Astrocyte (in vitro differentiated cells and primary cell): Measurements from ENCODE around the gene RNASEH2C. TPM values are rescaled to one million over a fixed set of nuclear protein-coding genes. Genes with fewer than 3 reads are reported as not detected.

Experiments used
- DNase-seq: peaks from one replicate; pipeline ENCODE4 v3.0.0-alpha.2; 2010; ENCODE audit warnings: low read depth
- FAIRE-seq: peaks from 2 replicates; lab custom pipeline; 2011; peaks lifted over from hg19 to GRCh38; lab: Jason Lieb, UNC
- H2AFZ ChIP-seq: 2 replicates; pipeline ENCODE4 v1.6.0; 2012; ENCODE audit warnings: low read depth, low read length, inconsistent platforms
- H3K27ac ChIP-seq: 2 replicates; pipeline ENCODE4 v1.5.1; 2011; ENCODE audit warnings: low read depth, low read length, inconsistent platforms
- H3K27me3 ChIP-seq: 2 replicates; pipeline ENCODE4 v1.6.0; 2011; ENCODE audit warnings: low read length, inconsistent platforms; ENCODE audit not compliant: insufficient read depth
- H3K36me3 ChIP-seq: 2 replicates; pipeline ENCODE4 v1.5.1; 2011; ENCODE audit warnings: low read length, inconsistent platforms; ENCODE audit not compliant: insufficient read depth
- H3K4me1 ChIP-seq: 2 replicates; pipeline ENCODE4 v1.5.1; 2011; ENCODE audit warnings: low read length, inconsistent platforms; ENCODE audit not compliant: insufficient read depth
- H3K4me2 ChIP-seq: 2 replicates; pipeline ENCODE4 v1.6.0; 2012; ENCODE audit warnings: low read length, inconsistent platforms
- H3K4me3 ChIP-seq: 2 replicates; pipeline ENCODE4 v1.5.1; 2011; ENCODE audit warnings: low read depth, mild to moderate bottlenecking, low read length, inconsistent platforms; ENCODE audit not compliant: insufficient read depth
- H3K79me2 ChIP-seq: 2 replicates; pipeline ENCODE4 v1.6.0; 2012; ENCODE audit warnings: mild to moderate bottlenecking, low read length, inconsistent platforms; ENCODE audit not compliant: insufficient read depth
- H3K9ac ChIP-seq: 2 replicates; pipeline ENCODE4 v1.6.0; 2012; ENCODE audit warnings: mild to moderate bottlenecking, low read length, inconsistent platforms
- H3K9me3 ChIP-seq: 2 replicates; pipeline ENCODE4 v1.5.1; 2012; ENCODE audit warnings: low read depth, mild to moderate bottlenecking, low read length, inconsistent platforms; ENCODE audit not compliant: insufficient read depth
- H4K20me1 ChIP-seq: 2 replicates; pipeline ENCODE4 v1.6.0; 2012; ENCODE audit warnings: low read length, inconsistent platforms; ENCODE audit not compliant: insufficient read depth
- H3K27ac Mint-ChIP-seq: one replicate; pipeline ENCODE4 v1.8.0; 2021; ENCODE audit warnings: mild to moderate bottlenecking, mixed read lengths; ENCODE audit not compliant: unreplicated experiment
- H3K27me3 Mint-ChIP-seq: one replicate; pipeline ENCODE4 v1.8.0; 2021; ENCODE audit warnings: low read depth, mixed read lengths; ENCODE audit not compliant: unreplicated experiment
- H3K36me3 Mint-ChIP-seq: one replicate; pipeline ENCODE4 v1.8.0; 2021; ENCODE audit warnings: low read depth, mixed read lengths; ENCODE audit not compliant: unreplicated experiment
- H3K4me1 Mint-ChIP-seq: one replicate; pipeline ENCODE4 v1.8.0; 2021; ENCODE audit warnings: low read depth, mixed read lengths; ENCODE audit not compliant: unreplicated experiment
- H3K4me3 Mint-ChIP-seq: one replicate; pipeline ENCODE4 v1.8.0; 2021; ENCODE audit warnings: mild to moderate bottlenecking, moderate library complexity, mixed read lengths; ENCODE audit not compliant: unreplicated experiment
- H3K9me3 Mint-ChIP-seq: one replicate; pipeline ENCODE4 v1.8.0; 2021; ENCODE audit warnings: mild to moderate bottlenecking, mixed read lengths; ENCODE audit not compliant: unreplicated experiment
- CTCF ChIP-seq: IDR thresholded peaks from 2 replicates; pipeline ENCODE4 v1.5.1; 2011; ENCODE audit warnings: low read depth, mild to moderate bottlenecking, inconsistent platforms, low read length, moderate library complexity; ENCODE audit not compliant: insufficient read depth
- EZH2 ChIP-seq: IDR thresholded peaks from 2 replicates; pipeline ENCODE4 v1.6.1; 2012; ENCODE audit warnings: mild to moderate bottlenecking, low read length, inconsistent platforms; ENCODE audit not compliant: insufficient read depth
- total RNA-seq: library from RNA; stranded (reverse); gene quantifications from 2 replicates; pipeline ENCODE4 v1.2.1, GENCODE V29; 2021

Gene RNASEH2C
- total RNA-seq, 1 donor from 2014 or later = 25.0 TPM

GRCh38 chr11:65743681-65744025 is 23.1 kb upstream of the RNASEH2C start:
- Histone ChIP-seq H3K4me3 (no peak overlapping the region), H3K4me1 (no peaks in the 10 kb centered on the region), H3K27me3 (peaks cover 18% of the 10 kb centered on the region), H3K9ac (no peak overlapping the region), H4K20me1 (no peaks in the 10 kb centered on the region), H3K79me2 (no peaks in the 10 kb centered on the region), H2AFZ (no peak overlapping the region), H3K27ac (no peak overlapping the region), H3K4me2 (no peak overlapping the region), H3K36me3 (no peaks in the 10 kb centered on the region), H3K9me3 (peaks cover 6% of the 10 kb centered on the region)
- TF ChIP-seq CTCF (no peak), EZH2 (no peak)
- no peak for DNase-seq
- Mint-ChIP-seq H3K36me3 (peaks cover 2% of the 10 kb centered on the region), H3K27me3 (peaks cover 44% of the 10 kb centered on the region), H3K4me3 (no peak overlapping the region), H3K4me1 (no peaks in the 10 kb centered on the region), H3K9me3 (peaks cover 4% of the 10 kb centered on the region), H3K27ac (no peak overlapping the region)
- no peak for FAIRE-seq

- H3K79me2 ChIP-seq = no peaks in the 10 kb centered on the region
- FAIRE-seq = no peak
- peaks cover 16% of the 10 kb centered on the region for H3K27me3 ChIP-seq
- peaks cover 7% of the 10 kb centered on the region for H3K9me3 Mint-ChIP-seq
- no peak overlapping the region for H3K4me3 Mint-ChIP-seq
- no peak for DNase-seq
- H3K27me3 Mint-ChIP-seq = peaks cover 37% of the 10 kb centered on the region
- no peaks in the 10 kb centered on the region for H3K9me3 ChIP-seq
- H3K4me2 ChIP-seq = no peak overlapping the region
- no peak for TF ChIP-seq CTCF
- H3K27ac Mint-ChIP-seq = no peak overlapping the region
- H3K36me3 ChIP-seq = no peaks in the 10 kb centered on the region
- H3K4me1 Mint-ChIP-seq = no peaks in the 10 kb centered on the region
- no peak overlapping the region for H3K9ac ChIP-seq
- H3K27ac ChIP-seq = no peak overlapping the region
- peaks cover 2% of the 10 kb centered on the region for H3K36me3 Mint-ChIP-seq
- H3K4me1 ChIP-seq = no peaks in the 10 kb centered on the region
- H2AFZ ChIP-seq = no peak overlapping the region
- no peaks in the 10 kb centered on the region for H4K20me1 ChIP-seq
- no peak overlapping the region for H3K4me3 ChIP-seq
Measured at GRCh38 chr11:65742353-65742752, 21.8 kb upstream of the RNASEH2C start.

GRCh38 chr11:65741185-65741584 is 20.6 kb upstream of the RNASEH2C start:
- no peaks in the 10 kb centered on the region for H3K4me1 Mint-ChIP-seq
- Histone ChIP-seq H4K20me1 (no peaks in the 10 kb centered on the region), H3K9ac (no peak overlapping the region), H3K9me3 (no peaks in the 10 kb centered on the region), H3K27me3 (peaks cover 12% of the 10 kb centered on the region), H3K4me2 (no peak overlapping the region), H3K79me2 (no peaks in the 10 kb centered on the region), H3K4me1 (no peaks in the 10 kb centered on the region), H3K4me3 (no peak overlapping the region), H3K27ac (no peak overlapping the region), H2AFZ (no peak overlapping the region), H3K36me3 (no peaks in the 10 kb centered on the region)
- H3K4me3 Mint-ChIP-seq = no peak overlapping the region
- TF ChIP-seq CTCF (no peak), EZH2 (no peak)
- no peak overlapping the region for H3K27ac Mint-ChIP-seq
- peaks cover 38% of the 10 kb centered on the region for H3K27me3 Mint-ChIP-seq
- FAIRE-seq (no peak), DNase-seq (no peak)
- peaks cover 2% of the 10 kb centered on the region for H3K36me3 Mint-ChIP-seq
- peaks cover 13% of the 10 kb centered on the region for H3K9me3 Mint-ChIP-seq
